ENCODE measurements around the gene SYTL5. TPM values are rescaled to one million over a fixed set of nuclear protein-coding genes. Genes with fewer than 3 reads are reported as not detected.

The SYTL5 gene
- total and polyA plus RNA-seq, 2 experiments from 2014 or later, result 0.23 to 0.35 TPM

- TF ChIP-seq ZNF462 (CRISPR knock-in tag; IDR thresholded peaks at IDR 0.05) (no peak), ZNF331 (CRISPR knock-in tag; IDR thresholded peaks at IDR 0.05; ENCODE audit: low read depth) (no peak), JUNB (IDR thresholded peaks at IDR 0.05; ENCODE audit: unreplicated experiment) (no peak), POLR2AphosphoS5 (IDR thresholded peaks at IDR 0.05; ENCODE audit: low read depth) (no peak), EZH2phosphoT487 (IDR thresholded peaks at IDR 0.05; ENCODE audit: unreplicated experiment) (no peak), STAT1 (IDR thresholded peaks at IDR 0.05; ENCODE audit: unreplicated experiment) (no peak), NANOG (IDR thresholded peaks at IDR 0.05; ENCODE audit: borderline replicate concordance) (no peak), CREB1 (CRISPR knock-in tag; IDR thresholded peaks at IDR 0.05; ENCODE audit: low read depth) (no peak), EZH2 (IDR thresholded peaks at IDR 0.05; ENCODE audit: low read depth, unreplicated experiment) (no peak), ETS1 (IDR thresholded peaks at IDR 0.05) (no peak), ZNF114 (CRISPR knock-in tag; IDR thresholded peaks at IDR 0.05) (no peak)
- TF ChIP-seq, protein P1, sequence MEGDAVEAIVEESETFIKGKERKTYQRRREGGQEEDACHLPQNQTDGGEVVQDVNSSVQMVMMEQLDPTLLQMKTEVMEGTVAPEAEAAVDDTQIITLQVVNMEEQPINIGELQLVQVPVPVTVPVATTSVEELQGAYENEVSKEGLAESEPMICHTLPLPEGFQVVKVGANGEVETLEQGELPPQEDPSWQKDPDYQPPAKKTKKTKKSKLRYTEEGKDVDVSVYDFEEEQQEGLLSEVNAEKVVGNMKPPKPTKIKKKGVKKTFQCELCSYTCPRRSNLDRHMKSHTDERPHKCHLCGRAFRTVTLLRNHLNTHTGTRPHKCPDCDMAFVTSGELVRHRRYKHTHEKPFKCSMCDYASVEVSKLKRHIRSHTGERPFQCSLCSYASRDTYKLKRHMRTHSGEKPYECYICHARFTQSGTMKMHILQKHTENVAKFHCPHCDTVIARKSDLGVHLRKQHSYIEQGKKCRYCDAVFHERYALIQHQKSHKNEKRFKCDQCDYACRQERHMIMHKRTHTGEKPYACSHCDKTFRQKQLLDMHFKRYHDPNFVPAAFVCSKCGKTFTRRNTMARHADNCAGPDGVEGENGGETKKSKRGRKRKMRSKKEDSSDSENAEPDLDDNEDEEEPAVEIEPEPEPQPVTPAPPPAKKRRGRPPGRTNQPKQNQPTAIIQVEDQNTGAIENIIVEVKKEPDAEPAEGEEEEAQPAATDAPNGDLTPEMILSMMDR (conservative IDR thresholded peaks at IDR 0.05; ENCODE audit: low read depth in 2 of 2), result no peak
Measured at GRCh38 chrX:38008658-38009057, 2.3 kb downstream of the SYTL5 start (continued).

Measured in GM23338 (cell line).